CD14-positive monocyte (primary cell): ENCODE results near the gene GPN3. TPM values are rescaled to one million over a fixed set of nuclear protein-coding genes. Genes with fewer than 3 reads are reported as not detected.

Experiments used
- DNase-seq, 3 donors: peaks; one replicate each; pipeline ENCODE4 v3.0.0-alpha.2; 2011 to 2022
- H2AFZ ChIP-seq: 2 replicates; pipeline ENCODE4 v1.6.0; 2012; ENCODE audit warnings: mild to moderate bottlenecking, low read depth, low read length, inconsistent platforms; ENCODE audit not compliant: insufficient read depth, poor library complexity, severe bottlenecking
- H3K27ac ChIP-seq, 2 donors: 1 replicate in 1 of 2; 2 replicates in 1 of 2; pipeline ENCODE4 v1.5.1; 2012 to 2013; ENCODE audit warnings: low read length in 2 of 2, control low read depth in 1 of 2, inconsistent platforms in 1 of 2, low read depth in 1 of 2, mild to moderate bottlenecking in 1 of 2
- H3K27me3 ChIP-seq, 2 donors: one replicate each; pipeline versions ENCODE4 v1.6.0 to v1.6.1; 2011 to 2013; ENCODE audit warnings: low read length in 2 of 2; ENCODE audit not compliant: control insufficient read depth in 2 of 2, insufficient read depth in 2 of 2
- H3K36me3 ChIP-seq, 2 donors: replicated peaks in 1 of 2; 1 replicate in 1 of 2; 2 replicates in 1 of 2; pipeline versions ENCODE4 v1.5.1 to v1.6.1; 2012 to 2013; ENCODE audit warnings: low read length in 2 of 2, control low read depth in 1 of 2, inconsistent platforms in 1 of 2, mild to moderate bottlenecking in 1 of 2; ENCODE audit not compliant: insufficient read depth in 2 of 2, control insufficient read depth in 1 of 2
- H3K4me1 ChIP-seq, 2 donors: 1 replicate in 1 of 2; 2 replicates in 1 of 2; pipeline versions ENCODE4 v1.5.1 to v1.6.1; 2012 to 2013; ENCODE audit warnings: low read length in 2 of 2, control low read depth in 1 of 2, inconsistent platforms in 1 of 2, mild to moderate bottlenecking in 1 of 2, moderate library complexity in 1 of 2; ENCODE audit not compliant: insufficient read depth in 2 of 2, control insufficient read depth in 1 of 2
- H3K4me2 ChIP-seq: replicated peaks from 2 replicates; pipeline ENCODE3; 2012; ENCODE audit warnings: low read length, moderate library complexity, mild to moderate bottlenecking; ENCODE audit not compliant: poor library complexity, severe bottlenecking; ENCODE audit errors: extremely low read depth
- H3K4me3 ChIP-seq, 3 experiments: fragments of 200-600 bp in 1 of 3; sonication (generic) in 1 of 3; replicated peaks in 1 of 3; 1 replicate in 2 of 3; 2 replicates in 1 of 3; pipeline ENCODE4 v1.5.1; 2011 to 2013; ENCODE audit warnings: low read length in 3 of 3, mild to moderate bottlenecking in 3 of 3, control low read depth in 2 of 3, low read depth in 2 of 3, inconsistent platforms in 1 of 3, moderate library complexity in 1 of 3
- H3K79me2 ChIP-seq: 2 replicates; pipeline ENCODE4 v1.6.0; 2012; ENCODE audit warnings: mild to moderate bottlenecking, control low read depth, inconsistent platforms, low read length, moderate library complexity; ENCODE audit not compliant: insufficient read depth
- H3K9ac ChIP-seq: 2 replicates; pipeline ENCODE4 v1.6.0; 2017; ENCODE audit warnings: low read length, mild to moderate bottlenecking; ENCODE audit not compliant: insufficient read depth, poor library complexity, severe bottlenecking
- H3K9me3 ChIP-seq, 2 donors: replicated peaks in 1 of 2; 1 replicate in 1 of 2; 2 replicates in 1 of 2; pipeline versions ENCODE4 v1.5.1 to v1.6.1; 2012 to 2013; ENCODE audit warnings: low read length in 2 of 2, control low read depth in 1 of 2; ENCODE audit not compliant: control insufficient read depth in 1 of 2, insufficient read depth in 1 of 2
- H4K20me1 ChIP-seq: 2 replicates; pipeline ENCODE4 v1.6.0; 2012; ENCODE audit warnings: mild to moderate bottlenecking, low read length, control low read depth, moderate library complexity; ENCODE audit not compliant: insufficient read depth
- H3K27ac Mint-ChIP-seq, 7 donors: one replicate each; pipeline ENCODE4 v1.8.0; 2020; ENCODE audit warnings: mild to moderate bottlenecking in 7 of 7, mixed read lengths in 7 of 7, moderate library complexity in 6 of 7, inconsistent platforms in 2 of 7
- H3K27me3 Mint-ChIP-seq, 3 donors: one replicate each; pipeline ENCODE4 v1.8.0; 2021 to 2022; ENCODE audit warnings: low read depth in 3 of 3, mild to moderate bottlenecking in 3 of 3, mixed read lengths in 3 of 3, moderate library complexity in 3 of 3, inconsistent platforms in 1 of 3
- H3K36me3 Mint-ChIP-seq, 2 donors: one replicate each; pipeline ENCODE4 v1.8.0; 2020; ENCODE audit warnings: mixed read lengths in 2 of 2, inconsistent platforms in 1 of 2, mild to moderate bottlenecking in 1 of 2
- H3K4me1 Mint-ChIP-seq: one replicate; pipeline ENCODE4 v1.8.0; 2020; ENCODE audit warnings: mild to moderate bottlenecking, mixed read lengths
- H3K4me3 Mint-ChIP-seq, 2 donors: one replicate each; pipeline ENCODE4 v1.8.0; 2020; ENCODE audit warnings: mild to moderate bottlenecking in 2 of 2, mixed read lengths in 2 of 2, moderate library complexity in 1 of 2
- H3K9me3 Mint-ChIP-seq, 7 donors: one replicate each; pipeline ENCODE4 v1.8.0; 2020 to 2022; ENCODE audit warnings: mixed read lengths in 7 of 7, mild to moderate bottlenecking in 6 of 7, moderate library complexity in 6 of 7, inconsistent platforms in 2 of 7
- CTCF ChIP-seq: fragments of 200-600 bp; IDR thresholded peaks from one replicate; pipeline ENCODE4 v1.8.0; 2022; ENCODE audit warnings: antibody characterized with exemption, mild to moderate bottlenecking
- WGBS: methylation state at CpG from one replicate; pipeline ENCODE4 v1.1.5; 2013; ENCODE audit warnings: missing lambda C conversion rate; ENCODE audit not compliant: insufficient coverage; 5-methylcytosine and 5-hydroxymethylcytosine counted together
- intact Hi-C, 2 donors: fragments of 100-400 bp; cut with micrococcal nuclease; formaldehyde crosslinking; loops; one replicate each; pipeline versions ENCODE4 v1.15.0 to v1.15.1; 2023
- polyA plus RNA-seq, 3 donors: library from polyadenylated mRNA; depleted of rRNA in 1 of 3; unstranded in 2 of 3; stranded (reverse) in 1 of 3; fragments of 300-500 nt in 2 of 3; fragments of >200 nt in 1 of 3; fragmentation: Illumina TruSeq in 2 of 3; gene quantifications; 1 replicate in 2 of 3; 2 replicates in 1 of 3; pipeline ENCODE4 v1.2.3, GENCODE V29; 2012 to 2021

The GPN3 gene
- polyA plus RNA-seq, 3 donors = 7.3 to 52.4 (median 25.3) TPM

GRCh38 chr12:110475426-110475825 lies 7.4 kb upstream of the GPN3 start:
- Mint-ChIP-seq H3K9me3 (peaks cover 0 to 3% (median 0%) of the 10 kb centered on the region in 7 donors), H3K36me3 (peaks cover under 1% of the 10 kb centered on the region in 2 donors), H3K27me3 (no peaks in the 10 kb centered on the region), H3K4me3 (no peak overlapping the region), H3K4me1 (no peaks in the 10 kb centered on the region), H3K27ac (peak overlapping the region in 1 of 7 donors; percentile 50)
- Histone ChIP-seq H3K9ac (no peak overlapping the region), H3K4me1 (no peaks in the 10 kb centered on the region), H3K4me3 (no peak overlapping the region), H3K79me2 (peaks cover 20% of the 10 kb centered on the region), H3K4me2 (no peak overlapping the region), H3K27ac (no peak overlapping the region), H3K27me3 (no peaks in the 10 kb centered on the region), H4K20me1 (no peaks in the 10 kb centered on the region), H3K36me3 (peaks cover 0 to 5% of the 10 kb centered on the region in 2 donors), H3K9me3 (no peaks in the 10 kb centered on the region), H2AFZ (no peak overlapping the region)
- DNase-seq = no peak
- intact Hi-C loops = no loop called here
- TF ChIP-seq CTCF = no peak
- WGBS = no CpG with 5 or more reads among the region's 7 CpGs

DNA sequence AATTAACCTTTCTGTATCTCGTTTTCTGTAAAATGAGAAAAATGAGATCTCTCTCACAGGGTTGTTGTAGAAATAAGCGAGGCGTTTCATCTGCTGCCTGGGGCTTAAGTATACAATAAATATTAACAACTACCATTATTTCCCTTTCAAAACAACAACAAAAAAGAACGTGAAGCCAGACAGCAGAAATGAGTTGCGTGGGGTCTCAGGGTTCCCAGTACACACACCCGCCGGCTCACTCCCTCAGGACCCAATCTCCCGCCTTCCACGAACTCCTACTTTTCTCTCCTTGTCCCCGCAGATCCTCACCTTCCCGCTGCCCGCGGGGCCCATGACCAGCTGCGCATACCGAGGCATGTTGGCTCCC lies 227 bp downstream of the GPN3 start:
- no peak for DNase-seq
- Mint-ChIP-seq H3K4me1 (peaks cover 25% of the 10 kb centered on the region), H3K27ac (peak overlapping the region; percentile 90 to 98 (median 95)), H3K27me3 (peaks cover 0 to 1% (median 0%) of the 10 kb centered on the region in 3 donors), H3K4me3 (peak overlapping the region; percentile 100), H3K36me3 (peaks cover 21 to 31% of the 10 kb centered on the region in 2 donors), H3K9me3 (peaks cover 0 to under 1% (median 0%) of the 10 kb centered on the region in 7 donors)
- H2AFZ ChIP-seq = peak overlapping the region; percentile 100
- peaks cover 23 to 34% of the 10 kb centered on the region in 2 donors for H3K4me1 ChIP-seq
- H4K20me1 ChIP-seq = no peaks in the 10 kb centered on the region
- no peaks in the 10 kb centered on the region for H3K9me3 ChIP-seq
- peak overlapping the region; percentile 62 to 96 (median 76) for H3K4me3 ChIP-seq
- no peaks in the 10 kb centered on the region for H3K27me3 ChIP-seq
- H3K4me2 ChIP-seq = peak overlapping the region; percentile 100
- no peak for TF ChIP-seq CTCF
- 0% methylated on average over 12 of the region's 15 CpGs for WGBS
- intact Hi-C loops = loop anchor here (1.0 to 5.0 kb wide), 5 partner anchors 17 to 139 kb away; partner anchors contain the start of genes RAD9B (in 2 of the 2), VPS29 (in 2 of the 2) and ARPC3 (in 1 of the 2)
- H3K27ac ChIP-seq = peak overlapping the region; percentile 60 to 79
- peaks cover 72% of the 10 kb centered on the region for H3K79me2 ChIP-seq
- peak overlapping the region; percentile 80 for H3K9ac ChIP-seq
- H3K36me3 ChIP-seq = peaks cover 21 to 24% of the 10 kb centered on the region in 2 donors
